Measurements from ENCODE around the gene BIN1.

Gene BIN1

GRCh38 chr2:127088706-127089105, 18.2 kb downstream of the BIN1 start:
- DNase-seq: no peak

- DNase-seq: no peak
Observed at GRCh38 chr2:127087791-127088495, 19.0 kb downstream of the BIN1 start.

- no peak for DNase-seq
Observed at GRCh38 chr2:127086990-127087790, 19.8 kb downstream of the BIN1 start.

- no peak for DNase-seq
Observed at GRCh38 chr2:127085317-127085681, 21.7 kb downstream of the BIN1 start.

GRCh38 chr2:127084611-127085316, 22.2 kb downstream of the BIN1 start:
- no peak for DNase-seq

- no peak for DNase-seq
Observed at GRCh38 chr2:127083819-127084503, 23.0 kb downstream of the BIN1 start.

GRCh38 chr2:127082974-127083373, 24.0 kb downstream of the BIN1 start:
- DNase-seq: no peak

GRCh38 chr2:127081826-127082633, 24.9 kb downstream of the BIN1 start:
- DNase-seq: no peak

- no peak for DNase-seq
Observed at GRCh38 chr2:127080938-127081755, 25.8 kb downstream of the BIN1 start.

- no peak for DNase-seq
Observed at GRCh38 chr2:127080226-127080937, 26.6 kb downstream of the BIN1 start.

GRCh38 chr2:127079358-127079920, 27.5 kb downstream of the BIN1 start:
- no peak for DNase-seq

- DNase-seq: no peak
Observed at GRCh38 chr2:127078666-127079270, 28.2 kb downstream of the BIN1 start.

- DNase-seq: no peak
Observed at GRCh38 chr2:127078028-127078427, 28.9 kb downstream of the BIN1 start.

- no peak for DNase-seq
Observed at GRCh38 chr2:127076924-127077323, 30.0 kb downstream of the BIN1 start.

- no peak for DNase-seq
Observed at GRCh38 chr2:127076290-127076689, 30.7 kb downstream of the BIN1 start.

- DNase-seq: no peak
Observed at GRCh38 chr2:127075821-127076220, 31.1 kb downstream of the BIN1 start.

- no peak for DNase-seq
Observed at GRCh38 chr2:127074936-127075335, 32.0 kb downstream of the BIN1 start.

GRCh38 chr2:127074358-127074757, 32.6 kb downstream of the BIN1 start:
- no peak for DNase-seq

GRCh38 chr2:127072970-127073369, 34.0 kb downstream of the BIN1 start:
- DNase-seq: no peak

- no peak for DNase-seq
Observed at GRCh38 chr2:127072396-127072795, 34.6 kb downstream of the BIN1 start.
